Neural progenitor cell (in vitro differentiated cells): ENCODE results near the gene PMVK.

Experiments
- CTCF ChIP-seq: fragments of 200-600 bp; sonication (generic); IDR thresholded peaks from 2 replicates; pipeline ENCODE4 v1.5.1; 2017; ENCODE audit warnings: antibody characterized with exemption, mild to moderate bottlenecking
- EZH2phosphoT487 ChIP-seq: fragments of 200-600 bp; sonication (generic); IDR thresholded peaks from 2 replicates; pipeline ENCODE4 v1.6.1; 2017; ENCODE audit warnings: antibody characterized with exemption

- TF ChIP-seq CTCF = no peak
- TF ChIP-seq EZH2phosphoT487 = no peak
Observed at GRCh38 chr1:154964359-154964758, 27.8 kb upstream of the PMVK start.
